H4 (cell line): ENCODE results near the gene MBOAT7. TPM values are rescaled to one million over a fixed set of nuclear protein-coding genes. Genes with fewer than 3 reads are reported as not detected.

ENCODE experiments used
- DNase-seq: peaks from one replicate; pipeline ENCODE4 v3.0.0-alpha.2; 2015; ENCODE audit warnings: low spot score
- total RNA-seq: library from RNA; depleted of rRNA; stranded (reverse); fragments of >200 nt; shearing (Covaris generic); gene quantifications from 2 replicates; pipeline ENCODE4 v1.2.3, GENCODE V29; 2014; rRNA removed

MBOAT7 gene
- total RNA-seq, 1 experiment from 2014 or later, result 88.1 TPM

DNA sequence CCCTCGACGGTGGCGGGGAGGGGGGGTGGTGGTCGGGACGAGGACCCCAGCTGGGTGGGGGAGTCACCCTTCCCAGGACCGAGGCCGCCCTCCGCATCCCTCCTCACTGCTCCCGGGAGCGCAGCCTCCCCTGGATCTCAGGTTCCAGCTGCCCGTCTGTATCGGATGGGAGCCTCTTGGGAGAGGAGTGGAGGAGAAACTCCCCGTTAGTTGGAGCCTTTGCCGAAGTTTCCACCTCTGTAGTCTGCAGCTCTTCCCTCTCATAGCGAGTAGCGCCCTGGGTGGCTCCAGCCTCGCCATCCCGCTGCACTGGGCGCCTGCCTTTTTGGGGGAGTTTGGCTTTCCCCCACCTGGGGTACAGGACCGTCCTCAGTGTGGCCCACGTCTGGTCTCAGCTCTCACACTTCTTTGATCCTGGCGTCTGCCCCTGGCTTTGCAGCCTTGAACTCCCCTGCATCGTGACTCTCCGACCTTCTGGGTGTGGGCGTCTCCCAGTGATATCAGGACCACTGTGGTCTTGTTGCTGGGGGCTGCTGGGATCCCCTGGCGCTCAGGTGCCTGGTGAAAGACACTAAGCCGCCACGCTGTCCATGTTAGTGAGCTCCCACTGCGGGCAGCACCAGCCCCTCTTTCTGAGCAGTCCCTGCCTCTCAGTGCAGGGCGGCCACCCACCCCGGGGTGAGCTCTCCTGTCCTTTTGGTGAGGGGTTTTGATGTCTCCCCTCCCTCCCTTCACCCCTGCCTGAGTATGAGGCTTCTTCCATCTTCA is 50.7 kb downstream of the MBOAT7 start:
- DNase-seq, result no peak

DNA sequence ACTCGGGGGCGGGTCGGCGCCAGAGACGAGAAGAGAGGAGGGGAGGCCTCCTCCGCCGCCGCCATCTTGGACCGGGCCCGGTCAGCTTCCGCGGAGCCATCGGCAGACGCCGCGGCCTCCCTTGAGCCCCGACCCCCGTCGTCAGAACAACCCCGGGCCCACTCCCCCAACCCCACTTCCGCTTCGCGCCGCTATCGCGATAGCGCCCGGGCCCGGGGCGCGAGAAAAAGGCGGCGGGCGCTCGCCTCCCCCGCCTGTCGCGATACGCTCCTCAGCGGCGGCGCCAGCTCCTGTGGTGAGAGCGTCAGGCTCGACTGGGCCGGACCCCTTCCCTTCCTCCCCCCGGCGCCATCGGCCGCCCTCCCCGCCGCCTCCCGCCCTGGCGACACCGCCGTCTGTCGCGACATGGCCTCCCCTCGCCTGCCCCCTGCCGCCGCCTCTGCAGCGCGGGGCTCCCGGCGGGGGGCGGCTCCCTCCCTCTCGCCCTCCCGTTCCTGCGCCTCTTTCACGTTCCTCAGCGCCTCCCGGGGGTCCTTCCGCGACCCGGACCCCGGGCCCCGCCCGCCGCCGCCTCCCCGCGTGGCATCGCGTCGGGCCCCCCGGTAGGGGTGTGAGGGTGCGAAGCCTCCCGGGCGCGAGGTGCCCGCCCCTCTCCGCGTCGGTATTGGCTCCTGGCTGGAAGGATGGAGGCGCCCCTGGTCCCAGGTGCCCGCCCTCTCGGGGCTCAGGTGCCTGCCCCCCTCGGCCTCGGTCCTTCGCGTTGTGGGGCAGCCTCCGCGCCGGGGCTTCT is 51.5 kb downstream of the MBOAT7 start, which contains the start of gene CNOT3:
TSS of gene CNOT3 (plus strand) at position 64 of the 790 bp plus-strand sequence. CDS start 5,217 bp downstream, outside the sequence.
- no peak for DNase-seq

DNA sequence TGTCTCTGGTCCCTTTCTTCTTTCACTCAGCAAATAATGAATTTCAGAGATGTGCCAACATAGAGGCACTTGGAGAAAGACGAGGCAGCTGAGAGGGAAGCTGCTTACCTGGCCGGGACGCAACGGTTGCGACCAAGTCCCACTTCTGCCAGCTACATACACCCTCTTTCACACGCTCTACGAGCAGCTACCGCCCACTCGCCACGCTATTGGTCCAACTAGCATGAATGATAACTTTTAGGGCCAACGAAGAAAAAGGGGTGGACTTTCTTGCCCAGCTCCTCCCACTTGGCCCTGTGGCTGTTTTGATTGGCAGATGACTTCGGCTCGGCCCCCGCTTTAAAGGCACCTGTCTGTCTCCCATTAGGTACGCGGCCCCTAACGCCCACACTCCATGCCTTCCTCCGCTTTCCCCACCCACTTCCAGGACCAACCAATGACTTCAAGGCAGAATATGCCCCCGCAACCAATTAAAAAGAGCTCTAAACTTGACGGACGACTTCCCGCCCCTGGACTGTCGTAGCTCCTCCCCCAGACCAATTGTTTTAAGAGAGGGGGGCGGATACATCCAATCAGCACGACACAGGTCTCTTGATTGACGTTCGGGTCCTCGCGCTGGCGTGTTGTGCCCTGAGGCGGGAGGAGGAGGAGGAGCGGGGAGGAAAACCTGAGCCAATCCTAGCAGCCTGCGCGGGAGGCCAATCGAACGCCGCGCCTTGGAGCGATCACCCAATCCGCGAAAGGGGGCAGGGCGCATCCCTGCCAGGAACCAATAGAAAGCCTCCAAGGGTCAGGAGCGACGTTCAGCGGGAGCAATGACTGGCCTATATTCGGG is 52.3 kb downstream of the MBOAT7 start:
- peak; percentile 100 for DNase-seq

DNA sequence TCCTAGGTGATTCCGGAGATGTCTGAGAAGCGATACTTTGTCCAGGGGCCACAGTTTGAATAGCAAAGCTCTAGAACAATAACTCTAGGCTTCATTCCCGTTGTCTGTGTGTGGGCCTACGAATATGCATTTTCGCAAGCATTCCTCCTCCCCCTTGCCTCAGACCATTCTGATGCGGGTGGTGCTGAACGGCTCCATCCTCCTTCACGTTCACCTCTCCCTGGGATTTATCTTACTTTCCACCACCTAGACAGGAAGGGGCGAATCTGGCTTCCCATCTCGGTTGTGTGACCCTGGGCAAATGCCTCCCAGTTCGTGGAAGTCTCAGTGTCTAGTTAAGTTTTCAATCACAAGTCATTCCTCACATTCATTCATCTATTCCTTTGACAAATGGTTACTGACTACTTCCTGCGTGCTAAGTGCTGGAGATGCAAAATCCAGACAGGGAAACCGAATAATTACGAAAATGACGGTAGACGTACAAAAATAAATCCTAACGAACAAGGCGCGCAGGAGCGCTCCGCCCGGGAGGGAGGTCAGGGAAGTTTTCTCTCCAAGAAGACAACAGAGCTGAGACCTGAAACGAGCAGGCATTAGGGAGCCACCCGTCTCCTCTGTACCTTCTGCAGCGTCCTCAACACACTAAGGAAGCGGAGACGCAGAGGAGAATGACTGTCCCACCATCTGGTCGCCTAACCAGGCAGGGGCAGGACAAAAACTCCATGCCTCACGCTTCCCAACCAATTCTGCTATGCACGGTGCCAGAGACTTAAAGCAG is 53.1 kb downstream of the MBOAT7 start:
- DNase-seq, result no peak

DNA sequence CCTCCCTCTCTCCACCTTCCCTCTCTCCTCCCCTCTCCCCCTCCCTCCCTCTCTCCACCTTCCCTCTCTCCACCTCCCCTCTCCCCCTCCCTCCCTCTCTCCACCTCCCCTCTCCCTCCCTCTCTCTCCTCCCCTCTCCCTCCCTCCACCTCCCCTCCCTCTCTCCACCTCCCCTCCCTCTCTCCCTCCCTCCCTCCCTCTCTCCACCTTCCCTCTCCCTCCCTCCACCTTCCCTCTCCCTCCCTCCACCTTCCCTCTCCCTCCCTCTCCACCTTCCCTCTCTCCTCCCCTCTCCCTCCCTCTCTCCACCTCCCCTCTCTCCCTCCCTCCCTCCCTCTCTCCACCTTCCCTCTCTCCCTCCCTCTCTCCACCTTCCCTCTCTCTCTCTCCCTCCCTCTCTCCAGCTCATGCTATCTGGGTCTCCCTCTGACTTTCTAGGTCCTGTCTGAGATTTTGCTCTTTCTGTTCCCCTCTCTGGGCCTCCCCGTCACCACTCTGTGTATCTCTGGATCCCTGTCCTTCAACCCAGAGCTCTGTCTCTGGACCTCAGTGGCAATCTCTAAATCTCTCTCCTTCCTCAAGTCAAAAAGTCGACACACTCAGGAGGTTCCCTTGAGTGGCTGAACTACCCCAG is 55.3 kb downstream of the MBOAT7 start:
- DNase-seq, result no peak

DNA sequence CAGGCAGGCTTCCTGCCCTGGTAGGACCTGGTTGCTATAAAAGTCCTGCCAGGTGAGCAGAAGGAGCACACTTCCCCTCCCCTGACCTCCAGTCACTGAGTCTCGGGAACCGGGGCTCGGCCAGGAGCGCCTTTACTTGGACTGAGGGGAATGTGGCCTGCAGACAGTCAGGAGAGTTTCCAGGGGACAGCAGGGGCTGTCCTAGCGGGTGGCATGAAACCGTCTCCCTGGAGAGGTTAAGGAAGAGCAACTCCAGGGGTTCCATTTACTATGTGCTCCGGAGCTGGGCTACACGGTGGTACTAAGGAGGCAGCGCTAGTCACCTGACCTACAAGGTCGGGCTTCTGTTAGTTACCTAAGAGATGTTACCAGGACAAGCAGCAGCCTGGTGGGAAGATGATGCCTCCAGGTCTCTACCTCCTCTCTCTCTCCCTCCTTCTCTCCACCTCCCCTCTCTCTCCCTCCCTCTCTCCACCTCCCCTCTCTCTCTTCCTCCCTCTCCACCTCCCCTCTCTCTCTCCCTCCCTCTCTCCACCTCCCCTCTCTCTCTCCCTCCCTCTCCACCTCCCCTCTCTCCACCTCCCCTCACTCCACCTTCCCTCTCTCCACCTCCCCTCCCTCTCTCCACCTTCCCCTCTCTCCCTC is 55.9 kb downstream of the MBOAT7 start:
- no peak for DNase-seq

DNA sequence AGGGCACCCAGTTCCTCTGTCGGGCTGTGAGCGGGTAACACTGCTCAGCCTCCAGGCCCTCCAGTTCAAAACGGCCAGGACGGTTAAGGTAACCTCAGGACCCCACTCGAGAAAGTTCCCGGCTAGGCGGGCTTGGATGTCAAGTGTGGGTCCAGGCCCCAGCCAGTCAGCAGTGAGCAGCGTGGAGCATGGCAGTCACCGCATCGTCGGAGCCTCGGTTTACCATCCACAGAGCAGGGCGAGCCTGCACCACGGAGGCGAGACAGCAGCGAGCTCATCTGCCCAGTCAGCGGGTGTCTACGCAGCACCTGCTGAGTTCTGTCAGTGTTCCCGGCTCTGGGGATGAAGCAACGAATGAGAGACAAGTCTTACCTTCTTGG is 59.8 kb downstream of the MBOAT7 start:
- DNase-seq, result no peak

DNA sequence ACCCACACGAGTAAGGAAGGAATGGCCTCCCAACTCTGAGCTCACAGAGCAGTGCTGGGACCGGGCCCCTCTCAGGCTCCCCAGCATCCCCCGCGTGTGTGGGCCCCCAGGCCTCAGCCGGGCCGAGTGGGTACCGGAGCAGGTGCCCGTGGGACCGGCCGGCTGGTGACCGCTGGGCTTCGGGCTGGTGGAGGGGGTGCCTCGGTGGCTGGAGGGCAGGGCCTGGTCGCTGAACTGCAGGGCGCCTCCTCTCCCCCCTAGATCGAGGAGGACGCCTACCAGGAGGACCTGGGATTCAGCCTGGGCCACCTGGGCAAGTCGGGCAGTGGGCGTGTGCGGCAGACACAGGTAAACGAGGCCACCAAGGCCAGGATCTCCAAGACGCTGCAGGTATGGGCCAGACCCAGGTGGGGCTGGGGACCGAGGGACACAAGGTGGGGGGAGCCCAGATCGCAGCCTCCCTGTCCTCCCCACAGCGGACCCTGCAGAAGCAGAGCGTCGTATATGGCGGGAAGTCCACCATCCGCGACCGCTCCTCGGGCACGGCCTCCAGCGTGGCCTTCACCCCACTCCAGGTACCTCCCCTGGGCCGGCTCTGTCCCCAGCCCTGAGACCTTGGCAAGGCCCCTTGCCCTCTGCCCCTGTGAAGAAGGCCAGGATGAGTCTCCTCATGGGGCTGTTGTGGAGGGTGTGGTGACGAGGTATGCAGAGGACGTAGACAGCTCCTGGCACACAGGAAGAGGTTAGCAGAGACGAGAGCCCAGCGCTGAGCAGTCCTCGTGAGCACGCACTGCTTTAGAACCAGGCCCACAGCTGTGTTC is 60.4 kb downstream of the MBOAT7 start:
- no peak for DNase-seq

DNA sequence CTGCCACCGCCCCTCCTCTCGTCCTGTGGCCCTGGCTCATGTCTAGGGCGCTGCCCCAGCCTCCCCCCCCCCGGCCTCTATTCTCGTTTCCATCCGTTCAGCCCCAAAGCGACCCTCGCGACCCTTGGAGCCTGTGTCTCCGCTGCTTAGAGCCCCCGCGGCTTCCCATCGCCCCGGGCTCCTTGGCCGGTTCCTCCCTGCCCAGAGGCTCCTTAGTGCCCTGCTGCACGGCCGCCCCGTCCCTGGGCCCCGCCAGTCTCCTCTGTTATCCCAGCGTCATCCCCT is 61.0 kb downstream of the MBOAT7 start:
- DNase-seq, result no peak

DNA sequence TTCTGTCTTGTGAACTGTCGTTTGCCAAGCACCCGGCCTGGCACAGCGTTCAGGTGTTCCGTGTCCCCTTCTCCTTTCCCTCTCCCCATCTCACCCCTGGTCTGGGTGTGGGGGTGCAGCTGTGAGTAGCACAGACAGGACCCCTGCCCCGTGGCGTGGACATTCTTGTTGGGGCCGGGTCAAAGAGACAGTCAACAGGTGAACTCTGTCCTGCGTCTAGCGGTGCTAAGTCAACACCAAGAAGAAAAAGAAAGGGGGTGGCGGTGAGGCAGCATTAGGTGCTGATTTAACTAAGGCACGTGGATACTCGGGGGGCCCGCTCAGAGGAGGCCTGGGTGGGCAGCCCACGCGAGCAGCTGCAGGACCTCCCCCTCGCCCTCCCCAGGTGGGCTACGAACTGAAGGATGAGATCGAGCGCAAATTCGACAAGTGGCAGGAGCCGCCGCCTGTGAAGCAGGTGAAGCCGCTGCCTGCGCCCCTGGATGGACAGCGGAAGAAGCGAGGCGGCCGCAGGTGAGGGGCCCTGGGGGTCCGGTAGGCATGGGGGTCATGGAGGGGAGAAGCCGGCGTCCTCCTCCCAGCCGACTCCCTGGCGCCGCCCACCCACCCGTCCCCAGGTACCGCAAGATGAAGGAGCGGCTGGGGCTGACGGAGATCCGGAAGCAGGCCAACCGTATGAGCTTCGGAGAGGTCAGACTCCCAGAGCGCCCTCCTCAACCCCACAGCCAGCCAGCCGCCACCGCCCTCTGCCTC is 61.5 kb downstream of the MBOAT7 start:
- DNase-seq, result no peak

DNA sequence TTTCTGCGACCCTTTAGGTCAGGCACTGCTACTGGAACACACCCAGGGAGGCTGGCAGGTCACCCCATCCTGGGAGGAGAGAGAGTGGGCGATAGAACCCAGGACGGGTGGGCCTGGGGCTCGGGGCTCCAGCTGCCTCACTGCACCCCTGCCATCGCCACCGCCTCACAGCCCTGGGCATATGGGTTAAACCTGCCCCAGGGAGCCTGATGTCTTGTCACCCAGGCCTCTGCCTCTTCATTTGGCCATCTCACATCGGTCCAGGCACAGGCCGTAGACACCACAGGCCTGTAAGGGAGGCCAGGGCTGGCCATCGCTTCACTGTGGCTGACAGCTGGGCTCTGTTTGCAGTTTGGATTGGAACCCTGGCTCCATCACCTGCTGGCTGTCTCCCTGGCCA is 63.7 kb downstream of the MBOAT7 start:
- DNase-seq, result no peak

DNA sequence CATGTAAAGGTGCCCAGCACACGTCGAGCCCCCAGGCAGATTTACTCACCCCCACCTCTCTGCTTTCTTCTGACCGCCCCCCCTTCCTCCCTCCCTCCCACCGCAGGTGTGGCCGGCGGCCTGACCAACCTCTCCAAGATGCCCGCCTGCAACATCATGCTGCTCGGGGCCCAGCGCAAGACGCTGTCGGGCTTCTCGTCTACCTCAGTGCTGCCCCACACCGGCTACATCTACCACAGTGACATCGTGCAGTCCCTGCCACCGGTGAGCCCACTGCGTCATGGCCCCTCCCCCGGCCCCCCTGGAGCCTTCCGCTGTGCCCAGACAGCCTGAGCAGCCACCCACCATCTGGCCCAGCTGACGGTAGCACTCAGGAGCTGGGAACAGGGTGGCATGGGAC is 65.0 kb downstream of the MBOAT7 start:
- DNase-seq, result no peak

DNA sequence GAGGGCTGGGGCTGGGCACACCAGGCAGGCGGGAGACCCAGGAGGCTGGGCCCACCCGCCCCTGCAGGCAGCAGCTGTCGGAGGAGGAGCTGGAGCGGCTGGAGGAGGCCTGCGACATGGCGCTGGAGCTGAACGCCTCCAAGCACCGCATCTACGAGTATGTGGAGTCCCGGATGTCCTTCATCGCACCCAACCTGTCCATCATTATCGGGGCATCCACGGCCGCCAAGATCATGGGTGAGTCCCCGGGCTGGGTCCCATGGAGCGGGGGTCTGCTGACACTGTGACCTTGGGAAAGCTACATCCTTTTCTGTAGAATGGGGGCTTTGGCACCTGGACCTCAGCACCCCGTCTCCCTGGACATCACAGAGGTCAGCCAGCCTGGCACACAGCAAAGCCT is 65.7 kb downstream of the MBOAT7 start:
- no peak for DNase-seq

Other genes with a start within 250 kb of the MBOAT7 start
- gene CACNG8, start 226.6 kb downstream of the MBOAT7 start, total RNA-seq, result 0.04 and 0.14 TPM in 2 replicates
- gene CACNG6, start 197.9 kb downstream of the MBOAT7 start, total RNA-seq, result 0.46 and 1.4 TPM in 2 replicates
- gene VSTM1, start 125.7 kb downstream of the MBOAT7 start, total RNA-seq, result not detected in 2 replicates
- not detected in 2 replicates for gene TARM1, start 108.2 kb downstream of the MBOAT7 start, total RNA-seq
- gene OSCAR, start 88.8 kb downstream of the MBOAT7 start, total RNA-seq, result 0.06 and 2.2 TPM in 2 replicates
- 38.8 and 45.2 TPM in 2 replicates for gene NDUFA3, start 86.7 kb downstream of the MBOAT7 start, total RNA-seq
- gene TFPT, start 73.9 kb downstream of the MBOAT7 start, total RNA-seq, result 37.5 and 47.8 TPM in 2 replicates
- gene PRPF31, start 73.8 kb downstream of the MBOAT7 start, total RNA-seq, result 106 and 131 TPM in 2 replicates
- gene CNOT3, start 51.8 kb downstream of the MBOAT7 start, total RNA-seq, result 18.6 and 27.5 TPM in 2 replicates
- gene LENG1, start 29.9 kb downstream of the MBOAT7 start, total RNA-seq, result 15.6 and 18.4 TPM in 2 replicates
- gene TMC4, start 16.4 kb downstream of the MBOAT7 start, total RNA-seq, result not detected in 2 replicates
- gene TSEN34, start 1.7 kb upstream of the MBOAT7 start, total RNA-seq, result 166 and 167 TPM in 2 replicates
- gene RPS9, start 11.3 kb upstream of the MBOAT7 start, total RNA-seq, result 2,262 and 2,532 TPM in 2 replicates
- not detected in 2 replicates for gene LILRB3, start 33.4 kb upstream of the MBOAT7 start, total RNA-seq
- not detected in 2 replicates for gene LILRA6, start 53.2 kb upstream of the MBOAT7 start, total RNA-seq
- not detected in 2 replicates for gene LILRB5, start 67.7 kb upstream of the MBOAT7 start, total RNA-seq
- gene LILRB2, start 91.5 kb upstream of the MBOAT7 start, total RNA-seq, result not detected in 2 replicates
- gene LILRA5, start 123.6 kb upstream of the MBOAT7 start, total RNA-seq, result not detected in 2 replicates
- not detected in 2 replicates for gene LILRA4, start 149.6 kb upstream of the MBOAT7 start, total RNA-seq
- 0.46 and 1.5 TPM in 2 replicates for gene LAIR1, start 175.4 kb upstream of the MBOAT7 start, total RNA-seq
- gene TTYH1, start 225.9 kb upstream of the MBOAT7 start, total RNA-seq, result not detected in 2 replicates